T-helper 9 cell (primary cell): Measurements from ENCODE around the gene SLC35G4.
A peak's percentile ranks its signal among the peaks of the same experiment; 100 is the strongest.
"Not testable (repeated sequence)": the region's sequence is repeated elsewhere in the genome, so short reads cannot be mapped to it uniquely, and the experiment has no call there.

ENCODE experiments used
- DNase-seq: peaks from one replicate; pipeline ENCODE4 v3.0.0-alpha.2; 2020

Gene SLC35G4

DNA sequence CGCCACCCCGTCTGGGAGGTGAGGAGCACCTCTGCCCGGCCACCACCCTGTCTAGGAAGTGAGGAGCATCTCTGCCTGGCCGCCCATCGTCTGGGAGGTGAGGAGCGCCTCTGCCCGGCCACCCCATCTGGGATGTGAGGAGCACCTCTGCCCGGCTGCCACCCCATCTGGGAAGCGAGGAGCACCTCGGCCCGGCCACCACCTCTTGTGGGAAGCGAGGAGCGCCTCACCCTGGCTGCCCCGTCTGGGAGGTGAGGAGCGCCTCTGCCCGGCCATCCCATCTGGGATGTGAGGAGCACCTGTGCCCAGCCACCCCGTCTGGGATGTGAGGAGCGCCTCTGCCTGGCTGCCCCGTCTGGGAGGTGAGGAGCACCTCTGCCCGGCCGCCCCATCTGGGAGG is 4.6 kb downstream of the SLC35G4 start:
- not testable (repeated sequence) for DNase-seq

DNA sequence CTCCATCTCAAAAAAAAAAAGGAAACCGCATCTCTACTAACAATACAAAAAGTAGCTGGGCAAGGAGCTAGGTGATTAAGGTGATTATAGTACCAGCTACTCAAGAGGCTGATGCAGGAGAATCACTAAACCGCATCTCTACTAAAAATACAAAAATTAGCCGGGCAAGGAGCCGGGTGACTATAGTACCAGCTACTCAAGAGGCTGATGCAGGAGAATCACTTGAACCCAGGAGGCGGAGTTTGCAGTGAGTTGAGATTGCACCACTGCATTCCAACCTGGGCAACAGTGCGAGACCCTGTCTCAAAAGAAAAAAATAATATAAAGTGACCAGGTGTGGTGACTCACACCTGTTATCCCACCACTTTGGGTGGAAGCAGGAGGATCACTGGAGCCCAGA is 5.6 kb downstream of the SLC35G4 start:
- DNase-seq = not testable (repeated sequence)

DNA sequence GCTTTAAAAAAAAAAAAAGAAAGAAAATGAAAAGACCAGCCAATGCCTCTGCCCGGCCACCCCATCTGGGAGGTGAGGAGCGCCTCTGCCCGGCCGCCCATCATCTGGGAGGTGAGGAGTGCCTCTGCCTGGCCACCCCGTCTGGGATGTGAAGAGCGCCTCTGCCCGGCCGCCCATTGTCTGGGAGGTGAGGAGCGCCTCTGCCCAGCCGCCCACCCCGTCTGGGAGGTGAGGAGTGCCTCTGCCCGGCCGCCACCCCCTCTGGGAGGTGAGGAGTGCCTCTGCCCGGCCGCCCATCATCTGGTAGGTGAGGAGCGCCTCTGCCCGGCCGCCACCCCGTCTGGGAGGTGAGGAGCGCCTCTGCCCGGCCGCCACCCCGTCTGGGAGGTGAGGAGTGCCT is 37.9 kb downstream of the SLC35G4 start:
- not testable (repeated sequence) for DNase-seq

DNA sequence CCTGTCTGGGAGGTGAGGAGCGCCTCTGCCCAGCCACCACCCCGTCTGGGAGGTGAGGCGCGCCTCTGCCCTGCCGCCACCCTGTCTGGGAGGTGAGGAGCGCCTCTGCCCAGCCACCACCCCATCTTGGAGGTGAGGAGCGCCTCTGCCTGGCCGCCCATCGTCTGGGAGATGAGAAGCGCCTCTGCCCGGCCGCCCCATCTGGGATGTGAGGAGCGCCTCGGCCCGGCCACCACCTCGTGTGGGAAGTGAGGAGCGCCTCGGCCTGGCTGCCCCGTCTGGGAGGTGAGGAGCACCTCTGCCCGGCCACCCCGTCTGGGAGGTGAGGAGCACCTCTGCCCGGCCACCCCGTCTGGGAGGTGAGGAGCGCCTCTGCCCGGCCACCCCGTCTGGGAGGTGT is 38.4 kb downstream of the SLC35G4 start:
- not testable (repeated sequence) for DNase-seq

DNA sequence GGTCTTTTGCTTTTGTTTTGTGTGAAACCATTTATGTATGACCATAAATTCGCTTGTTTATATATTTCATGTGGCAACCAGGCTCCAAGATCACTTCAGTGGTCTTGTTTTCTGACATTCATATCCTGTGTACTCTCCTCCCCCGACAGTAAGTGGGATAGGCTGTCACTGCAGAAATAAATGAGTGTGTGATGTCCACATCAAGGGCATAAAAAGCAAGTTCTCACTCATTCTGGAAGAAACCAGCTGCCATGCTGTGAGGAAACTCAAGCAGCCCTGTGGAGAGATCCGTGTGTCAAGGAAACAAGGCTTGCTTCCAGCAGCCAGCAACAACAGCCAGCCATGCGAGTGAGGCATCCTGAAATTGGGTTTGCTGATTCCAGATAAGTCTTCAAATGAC is 40.4 kb downstream of the SLC35G4 start:
- DNase-seq = no peak

DNA sequence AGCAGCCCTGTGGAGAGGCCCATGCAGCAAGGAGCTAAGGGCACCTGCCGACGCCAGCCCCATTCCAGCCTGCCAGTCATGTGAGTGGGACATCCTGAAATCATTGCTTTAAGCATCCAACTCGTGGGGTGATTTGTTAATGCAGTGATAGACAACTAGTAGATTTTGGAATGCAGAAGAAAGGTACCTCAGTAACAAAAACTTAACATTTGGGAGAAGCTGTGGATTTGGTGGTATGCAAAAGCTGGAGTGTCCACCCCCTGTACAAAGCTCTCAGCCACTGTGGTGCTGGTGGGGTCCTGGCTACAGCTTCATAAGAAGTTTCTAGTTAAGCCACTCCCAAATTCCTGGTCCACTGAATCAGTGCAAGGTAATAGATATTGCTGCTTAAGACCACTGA is 42.5 kb downstream of the SLC35G4 start:
- no peak for DNase-seq

DNA sequence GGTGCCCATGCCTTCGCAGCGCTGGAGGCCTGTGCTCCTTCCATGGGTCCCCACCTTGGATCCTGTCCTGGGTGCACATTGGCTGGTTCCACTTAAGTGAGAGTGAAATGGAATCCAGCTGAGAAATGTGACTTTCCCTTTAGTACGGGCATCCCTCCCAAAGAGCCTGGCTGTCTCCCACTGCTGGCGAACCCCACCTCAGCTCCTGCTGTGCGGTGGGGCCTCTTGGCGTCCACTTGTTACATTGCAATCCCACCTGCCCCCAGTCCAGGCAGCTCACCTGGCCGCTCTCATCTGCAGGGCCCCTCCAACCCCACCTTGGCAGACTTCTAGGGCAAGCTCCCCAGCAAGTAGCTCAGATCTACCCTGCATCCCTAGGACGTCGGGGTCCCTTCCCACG is 44.1 kb downstream of the SLC35G4 start:
- DNase-seq = no peak

DNA sequence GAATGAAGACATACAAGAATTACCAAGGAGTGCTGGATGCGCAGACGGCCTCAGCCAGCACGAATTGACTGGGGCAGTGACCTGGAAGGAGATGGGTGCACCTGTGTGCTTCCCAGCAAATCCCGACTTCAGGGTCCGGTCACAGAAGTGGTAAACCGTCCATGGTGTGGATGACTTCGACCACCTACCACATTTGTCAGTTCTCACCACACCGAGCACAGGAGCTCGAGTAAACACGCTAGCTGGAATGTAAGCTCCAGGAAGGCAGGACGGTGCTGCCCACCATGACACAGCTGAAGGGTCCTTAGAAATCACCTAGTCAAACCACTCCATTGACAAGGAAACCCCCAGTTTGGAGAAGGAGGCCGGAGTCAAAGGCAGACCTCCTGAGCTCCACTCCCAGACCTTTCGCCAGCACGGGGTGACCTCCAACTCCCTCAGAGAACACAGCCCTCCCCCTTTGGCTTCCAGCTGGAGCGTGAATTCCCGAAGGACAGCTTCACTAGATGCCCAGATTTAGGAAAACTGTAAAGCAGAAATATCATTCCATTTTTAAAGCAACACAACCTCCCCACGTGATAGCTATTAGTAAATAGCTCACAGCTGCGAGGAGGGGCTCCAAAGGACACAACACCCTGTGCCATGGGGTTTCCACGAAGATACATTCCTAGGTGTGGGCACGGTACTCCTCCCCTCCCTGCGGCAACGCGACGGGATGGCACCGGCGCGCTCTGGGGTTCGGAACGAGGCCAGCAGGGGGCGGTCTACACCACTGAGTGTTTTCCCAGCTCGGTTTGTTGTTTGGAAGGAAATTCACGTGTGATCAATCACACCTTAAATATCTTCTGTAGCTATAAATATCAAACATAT is 45.6 kb downstream of the SLC35G4 start:
- peak; percentile 16 for DNase-seq

DNA sequence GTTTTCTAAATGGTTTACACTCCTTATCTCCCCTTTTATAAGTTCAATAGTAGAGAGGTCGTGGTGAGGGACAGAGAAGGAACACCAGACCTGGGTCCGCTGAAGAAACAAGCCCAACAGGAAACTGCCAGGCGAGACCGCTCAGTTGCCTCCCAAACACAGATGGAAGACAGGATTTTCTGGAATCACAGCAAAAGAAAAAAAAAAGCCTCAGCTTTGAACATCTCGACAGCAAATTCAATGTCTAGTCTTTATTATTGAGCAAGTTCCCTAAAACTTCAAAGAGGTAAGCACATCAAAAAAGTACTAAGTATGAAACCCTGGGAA is 46.2 kb downstream of the SLC35G4 start:
- DNase-seq = no peak

DNA sequence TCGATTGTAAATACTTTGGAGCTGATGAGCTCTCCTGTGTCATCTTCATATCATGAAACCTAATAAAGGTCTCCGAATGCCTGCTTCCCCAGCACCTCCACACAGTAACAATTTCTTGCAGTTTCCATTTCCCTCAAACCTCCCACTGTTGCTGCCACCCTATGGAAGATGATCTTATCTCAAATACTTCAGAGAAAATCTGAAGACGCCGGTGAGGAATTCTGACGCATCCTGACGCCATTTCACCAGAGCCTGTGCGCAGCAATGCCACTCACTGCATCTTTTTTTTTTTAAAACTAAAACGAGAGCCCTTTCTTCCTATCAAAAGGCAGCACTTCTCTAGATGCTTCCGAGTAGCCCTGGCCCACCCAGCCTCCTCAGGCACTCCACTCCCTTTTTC is 47.8 kb downstream of the SLC35G4 start:
- no peak for DNase-seq

DNA sequence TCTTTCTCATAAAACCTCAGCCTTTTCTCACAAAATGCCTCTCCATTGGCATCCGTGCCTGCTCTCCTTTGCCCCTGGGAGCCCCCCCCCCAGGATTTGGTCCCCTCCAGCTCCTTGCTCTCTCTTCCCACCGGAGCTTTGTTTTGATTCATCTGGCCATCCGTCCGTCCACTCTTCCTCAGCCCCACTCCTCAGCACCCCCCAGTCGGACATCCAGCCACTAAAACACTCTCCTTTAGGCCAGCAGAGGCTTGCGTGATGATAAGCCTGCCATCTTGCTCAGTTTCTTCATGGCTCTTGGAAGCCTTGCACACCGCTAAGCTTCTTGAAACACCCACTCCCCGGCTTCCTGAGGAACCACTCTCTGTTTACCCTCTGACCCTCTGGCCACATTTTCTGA is 48.2 kb downstream of the SLC35G4 start:
- DNase-seq = no peak

DNA sequence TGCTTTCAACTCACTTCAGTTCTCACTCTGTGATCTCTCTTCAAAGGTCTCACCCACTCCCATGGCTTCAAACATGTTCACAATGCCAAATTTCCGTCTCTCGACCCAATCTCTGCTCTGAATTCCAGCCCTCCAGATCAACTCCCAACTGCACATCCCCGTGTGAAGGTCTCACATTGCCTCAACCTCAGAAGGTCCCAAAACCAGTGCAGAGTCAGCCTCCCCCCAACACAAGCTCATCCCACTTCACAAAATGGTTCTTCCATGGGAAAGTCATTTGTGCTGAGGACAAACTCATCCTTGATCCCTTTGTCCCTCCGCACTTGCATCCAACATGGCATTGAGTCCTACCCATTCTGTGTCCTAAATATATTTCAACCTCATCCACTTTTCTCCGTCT is 48.6 kb downstream of the SLC35G4 start:
- DNase-seq = no peak

DNA sequence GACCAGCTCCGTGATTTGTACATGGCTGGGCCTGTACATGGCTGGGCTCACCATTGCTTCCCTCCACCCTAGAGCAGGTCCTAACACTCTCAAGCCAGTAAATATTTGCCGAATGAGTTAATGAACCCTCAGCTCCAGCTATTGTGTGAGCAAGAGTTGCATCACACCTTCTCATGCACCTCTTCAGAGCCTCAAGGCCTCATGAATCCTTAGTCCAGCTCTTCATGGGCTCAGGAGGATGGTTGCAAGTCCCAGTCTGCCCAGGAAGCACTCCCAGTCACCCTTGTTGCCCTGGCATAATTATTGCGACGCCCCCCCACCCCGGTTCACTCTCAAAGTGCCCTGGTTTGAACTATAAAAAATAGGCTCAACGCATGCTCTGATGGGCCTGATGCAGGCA is 49.6 kb downstream of the SLC35G4 start:
- DNase-seq = no peak
